Astrocyte of the hippocampus (primary cell): Measurements from ENCODE around the gene NADK.
"Not testable (repeated sequence)": the region's sequence is repeated elsewhere in the genome, so short reads cannot be mapped to it uniquely, and the experiment has no call there.

Source experiments
- DNase-seq: peaks from one replicate; pipeline ENCODE4 v3.0.0; 2011; ENCODE audit warnings: low read depth, low spot score

NADK gene

GRCh38 chr1:1748686-1749321 lies 29.5 kb downstream of the NADK start:
- DNase-seq, result no peak

- DNase-seq, result not testable (repeated sequence)
These were observed 31.7 kb downstream of the NADK start for GRCh38 chr1:1746566-1746909.

- DNase-seq, result peak; percentile 77
These were observed 32.4 kb downstream of the NADK start for GRCh38 chr1:1745651-1746565.

- DNase-seq, result not testable (repeated sequence)
These were observed 35.7 kb downstream of the NADK start for GRCh38 chr1:1742529-1742928.

GRCh38 chr1:1741013-1741412 lies 37.3 kb downstream of the NADK start:
- peak; percentile 86 for DNase-seq

GRCh38 chr1:1738799-1739337 lies 39.4 kb downstream of the NADK start:
- DNase-seq, result not testable (repeated sequence)

GRCh38 chr1:1737675-1738590 lies 40.3 kb downstream of the NADK start:
- not testable (repeated sequence) for DNase-seq

GRCh38 chr1:1732381-1732780 lies 45.9 kb downstream of the NADK start:
- no peak for DNase-seq

- no peak for DNase-seq
These were observed 47.4 kb downstream of the NADK start for GRCh38 chr1:1730870-1731269.

- DNase-seq, result not testable (repeated sequence)
These were observed 48.0 kb downstream of the NADK start for GRCh38 chr1:1730230-1730629.

GRCh38 chr1:1729116-1729816 lies 49.0 kb downstream of the NADK start:
- DNase-seq, result not testable (repeated sequence)

GRCh38 chr1:1728308-1729005 lies 49.8 kb downstream of the NADK start:
- DNase-seq, result not testable (repeated sequence)

GRCh38 chr1:1727131-1727651 lies 51.1 kb downstream of the NADK start:
- not testable (repeated sequence) for DNase-seq

GRCh38 chr1:1726088-1726487 lies 52.2 kb downstream of the NADK start:
- DNase-seq, result not testable (repeated sequence)

GRCh38 chr1:1724035-1724864 lies 54.0 kb downstream of the NADK start, which contains the start of gene CDK11A:
CDK11A (minus strand) TSS chr1:1724357; CDS start chr1:1722818, 1,539 bp downstream.
- DNase-seq, result peak; percentile 100

- no peak for DNase-seq
These were observed 57.1 kb downstream of the NADK start for GRCh38 chr1:1721201-1721600.

GRCh38 chr1:1715109-1715883 lies 63.0 kb downstream of the NADK start:
- DNase-seq, result not testable (repeated sequence)

GRCh38 chr1:1707897-1708296 lies 70.4 kb downstream of the NADK start:
- not testable (repeated sequence) for DNase-seq
